Endodermal cell (in vitro differentiated cells): ENCODE data around the gene PAIP2B. TPM values are rescaled to one million over a fixed set of nuclear protein-coding genes. Genes with fewer than 3 reads are reported as not detected.

Source experiments
- DNase-seq: peaks from one replicate; pipeline ENCODE4 v3.0.0-alpha.2; 2017
- H3K27ac ChIP-seq: 2 replicates; pipeline ENCODE4 v1.5.1; 2013; ENCODE audit warnings: mild to moderate bottlenecking, low read depth, low read length, moderate library complexity
- H3K27me3 ChIP-seq: 2 replicates; pipeline ENCODE4 v1.6.1; 2013; ENCODE audit warnings: mild to moderate bottlenecking, low read length, moderate library complexity; ENCODE audit not compliant: insufficient read depth, control insufficient read depth, poor library complexity, severe bottlenecking
- H3K36me3 ChIP-seq: 2 replicates; pipeline ENCODE4 v1.7.0; 2013; ENCODE audit warnings: mild to moderate bottlenecking, low read length, moderate library complexity; ENCODE audit not compliant: control insufficient read depth, insufficient read depth
- H3K4me1 ChIP-seq: one replicate; pipeline ENCODE4 v1.7.0; 2013; ENCODE audit warnings: low read length; ENCODE audit not compliant: control insufficient read depth, insufficient read depth
- H3K4me3 ChIP-seq: 2 replicates; pipeline ENCODE4 v1.5.1; 2013; ENCODE audit warnings: mild to moderate bottlenecking, low read length, moderate library complexity
- H3K9ac ChIP-seq: 2 replicates; pipeline ENCODE4 v1.6.1; 2013; ENCODE audit warnings: mild to moderate bottlenecking, low read length, moderate library complexity; ENCODE audit not compliant: poor library complexity, severe bottlenecking; ENCODE audit errors: extremely low read depth
- H3K9me3 ChIP-seq: 2 replicates; pipeline ENCODE4 v1.6.1; 2013; ENCODE audit warnings: mild to moderate bottlenecking, low read length, moderate library complexity; ENCODE audit not compliant: control insufficient read depth
- H3K27ac Mint-ChIP-seq: 2 replicates; pipeline ENCODE4 v1.8.0; 2020; ENCODE audit warnings: mixed read lengths
- H3K27me3 Mint-ChIP-seq: 2 replicates; pipeline ENCODE4 v1.8.0; 2021; ENCODE audit warnings: mild to moderate bottlenecking, mixed read lengths; ENCODE audit not compliant: insufficient read depth
- H3K36me3 Mint-ChIP-seq: 2 replicates; pipeline ENCODE4 v1.8.0; 2020; ENCODE audit warnings: low read depth, mixed read lengths
- H3K4me1 Mint-ChIP-seq: 2 replicates; pipeline ENCODE4 v1.8.0; 2020; ENCODE audit warnings: mixed read lengths
- H3K4me3 Mint-ChIP-seq: 2 replicates; pipeline ENCODE4 v1.8.0; 2020; ENCODE audit warnings: mild to moderate bottlenecking, moderate library complexity, mixed read lengths
- H3K9me3 Mint-ChIP-seq: 2 replicates; pipeline ENCODE4 v1.8.0; 2020; ENCODE audit warnings: mild to moderate bottlenecking, mixed read lengths
- WGBS, 2 experiments: methylation state at CpG; one replicate each; pipeline versions ENCODE4 v1.1.5 to v1.1.7; 2013; ENCODE audit warnings: missing lambda C conversion rate in 2 of 2, mixed read lengths in 1 of 2; ENCODE audit not compliant: insufficient coverage in 1 of 2, insufficient read length in 1 of 2; 5-methylcytosine and 5-hydroxymethylcytosine counted together
- total RNA-seq, 2 donors: library from RNA; stranded (reverse); fragmentation: NEBNext Ultra II Directional in 1 of 2; extraction: Animal tissue kit (Norgen Biotek cat#: 25700) in 1 of 2; gene quantifications; 2 replicates in 1 of 2; 3 replicates in 1 of 2; pipeline ENCODE4 v1.2.1, GENCODE V29; 2021
- TF ChIP-seq, protein P1 (sequence below): fragments of 200-600 bp; sonication (generic); conservative IDR thresholded peaks from 2 replicates; pipeline ENCODE4 v1.5.0; 2021; ENCODE audit warnings: antibody characterized with exemption, mild to moderate bottlenecking

The PAIP2B gene
- total RNA-seq, 2 donors from 2014 or later = 21.2 to 29.6 TPM

GRCh38 chr2:71243634-71244301 lies 16.9 kb upstream of the PAIP2B start:
- H3K36me3 ChIP-seq = no peaks in the 10 kb centered on the region
- no peaks in the 10 kb centered on the region for H3K9me3 ChIP-seq
- Mint-ChIP-seq H3K36me3 (no peaks in the 10 kb centered on the region), H3K27me3 (peaks cover 19% of the 10 kb centered on the region), H3K4me3 (no peak overlapping the region), H3K27ac (no peak overlapping the region), H3K9me3 (peaks cover 11% of the 10 kb centered on the region), H3K4me1 (no peaks in the 10 kb centered on the region)
- H3K27ac ChIP-seq = no peak overlapping the region
- 89% methylated on average over 1 of the region's 1 CpG; no CpG with 5 or more reads in 1 of the 2 experiments for WGBS, 2 experiments
- DNase-seq = peak; percentile 40
- H3K9ac ChIP-seq = no peak overlapping the region
- no peaks in the 10 kb centered on the region for H3K4me1 ChIP-seq
- no peaks in the 10 kb centered on the region for H3K27me3 ChIP-seq
- TF ChIP-seq, protein P1, sequence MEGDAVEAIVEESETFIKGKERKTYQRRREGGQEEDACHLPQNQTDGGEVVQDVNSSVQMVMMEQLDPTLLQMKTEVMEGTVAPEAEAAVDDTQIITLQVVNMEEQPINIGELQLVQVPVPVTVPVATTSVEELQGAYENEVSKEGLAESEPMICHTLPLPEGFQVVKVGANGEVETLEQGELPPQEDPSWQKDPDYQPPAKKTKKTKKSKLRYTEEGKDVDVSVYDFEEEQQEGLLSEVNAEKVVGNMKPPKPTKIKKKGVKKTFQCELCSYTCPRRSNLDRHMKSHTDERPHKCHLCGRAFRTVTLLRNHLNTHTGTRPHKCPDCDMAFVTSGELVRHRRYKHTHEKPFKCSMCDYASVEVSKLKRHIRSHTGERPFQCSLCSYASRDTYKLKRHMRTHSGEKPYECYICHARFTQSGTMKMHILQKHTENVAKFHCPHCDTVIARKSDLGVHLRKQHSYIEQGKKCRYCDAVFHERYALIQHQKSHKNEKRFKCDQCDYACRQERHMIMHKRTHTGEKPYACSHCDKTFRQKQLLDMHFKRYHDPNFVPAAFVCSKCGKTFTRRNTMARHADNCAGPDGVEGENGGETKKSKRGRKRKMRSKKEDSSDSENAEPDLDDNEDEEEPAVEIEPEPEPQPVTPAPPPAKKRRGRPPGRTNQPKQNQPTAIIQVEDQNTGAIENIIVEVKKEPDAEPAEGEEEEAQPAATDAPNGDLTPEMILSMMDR = no peak
- no peak overlapping the region for H3K4me3 ChIP-seq

- peaks cover 3% of the 10 kb centered on the region for H3K27me3 Mint-ChIP-seq
- Histone ChIP-seq H3K36me3 (no peaks in the 10 kb centered on the region), H3K27ac (no peak overlapping the region), H3K4me1 (no peaks in the 10 kb centered on the region), H3K9me3 (no peaks in the 10 kb centered on the region), H3K27me3 (no peaks in the 10 kb centered on the region), H3K4me3 (no peak overlapping the region), H3K9ac (no peak overlapping the region)
- H3K27ac Mint-ChIP-seq = no peak overlapping the region
- TF ChIP-seq, protein P1 = no peak
- H3K36me3 Mint-ChIP-seq = no peaks in the 10 kb centered on the region
- DNase-seq = no peak
- H3K4me3 Mint-ChIP-seq = no peak overlapping the region
- WGBS, 2 experiments = 90 to 95% methylated on average over 2 to 3 of the region's 3 CpGs
- H3K9me3 Mint-ChIP-seq = peaks cover 3% of the 10 kb centered on the region
- peaks cover 6% of the 10 kb centered on the region for H3K4me1 Mint-ChIP-seq
These were observed 13.9 kb upstream of the PAIP2B start for GRCh38 chr2:71240794-71241193.

DNA sequence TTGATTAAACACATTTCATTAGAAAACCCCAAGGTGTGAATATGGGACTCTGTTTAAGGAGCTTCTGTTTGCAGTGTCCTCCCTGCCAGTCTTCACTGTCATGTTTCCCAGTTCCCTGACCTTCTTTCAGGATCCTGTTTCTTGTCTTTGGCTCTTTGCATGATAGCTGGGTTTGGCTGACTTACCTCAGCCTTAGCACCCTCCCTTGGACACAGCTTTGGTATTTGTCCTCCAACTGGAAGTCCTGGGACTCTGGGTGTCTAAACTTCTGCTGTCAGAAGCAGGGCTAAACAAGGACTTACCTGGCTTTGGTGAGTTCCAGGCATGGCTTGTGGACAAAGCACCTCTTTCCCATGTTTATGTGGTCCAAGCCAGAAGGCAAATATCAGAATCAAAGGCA lies 11.2 kb upstream of the PAIP2B start:
- H3K27me3 Mint-ChIP-seq = peaks cover 3% of the 10 kb centered on the region
- Histone ChIP-seq H3K9ac (no peak overlapping the region), H3K27me3 (no peaks in the 10 kb centered on the region), H3K4me3 (no peak overlapping the region), H3K27ac (no peak overlapping the region), H3K4me1 (no peaks in the 10 kb centered on the region), H3K36me3 (no peaks in the 10 kb centered on the region), H3K9me3 (peaks cover 14% of the 10 kb centered on the region)
- peaks cover 15% of the 10 kb centered on the region for H3K9me3 Mint-ChIP-seq
- no peak overlapping the region for H3K4me3 Mint-ChIP-seq
- H3K4me1 Mint-ChIP-seq = peaks cover 7% of the 10 kb centered on the region
- peaks cover 2% of the 10 kb centered on the region for H3K36me3 Mint-ChIP-seq
- TF ChIP-seq, protein P1 = no peak
- no peak overlapping the region for H3K27ac Mint-ChIP-seq
- DNase-seq = no peak
